Fibroblast of upper back skin (primary cell): ENCODE measurements around the gene MKNK2.
A peak's percentile ranks its signal among the peaks of the same experiment; 100 is the strongest.

Source experiments
- DNase-seq: peaks from one replicate; pipeline ENCODE4 v3.0.0-alpha.2; 2013

MKNK2 gene

GRCh38 chr19:2056837-2057192, 5.8 kb upstream of the MKNK2 start:
- DNase-seq = no peak

GRCh38 chr19:2055931-2056836, 5.1 kb upstream of the MKNK2 start:
- DNase-seq = peak; percentile 79

- no peak for DNase-seq
Observed at GRCh38 chr19:2054763-2055162, 3.7 kb upstream of the MKNK2 start.

- peak; percentile 24 for DNase-seq
Observed at GRCh38 chr19:2053601-2054389, 2.8 kb upstream of the MKNK2 start.

GRCh38 chr19:2051773-2052704, 995 bp upstream of the MKNK2 start:
- no peak for DNase-seq

GRCh38 chr19:2050349-2050990, 574 bp downstream of the MKNK2 start:
- DNase-seq = no peak

GRCh38 chr19:2049741-2050348, 1.2 kb downstream of the MKNK2 start:
- peak; percentile 39 for DNase-seq

- DNase-seq = no peak
Observed at GRCh38 chr19:2048959-2049740, 1.9 kb downstream of the MKNK2 start.

- no peak for DNase-seq
Observed at GRCh38 chr19:2048104-2048958, 2.7 kb downstream of the MKNK2 start.

GRCh38 chr19:2047449-2048103, 3.5 kb downstream of the MKNK2 start:
- DNase-seq = no peak

- DNase-seq = no peak
Observed at GRCh38 chr19:2047076-2047448, 4.0 kb downstream of the MKNK2 start.

- no peak for DNase-seq
Observed at GRCh38 chr19:2046046-2046907, 4.8 kb downstream of the MKNK2 start.

- no peak for DNase-seq
Observed at GRCh38 chr19:2045501-2046045, 5.5 kb downstream of the MKNK2 start.

GRCh38 chr19:2044709-2045500, 6.1 kb downstream of the MKNK2 start:
- no peak for DNase-seq

GRCh38 chr19:2043961-2044708, 6.9 kb downstream of the MKNK2 start:
- no peak for DNase-seq

GRCh38 chr19:2043251-2043641, 7.8 kb downstream of the MKNK2 start:
- no peak for DNase-seq
